Measurements from ENCODE around the gene LOC101059915. TPM values are rescaled to one million over a fixed set of nuclear protein-coding genes. Genes with fewer than 3 reads are reported as not detected.
"Not testable (repeated sequence)": the region's sequence is repeated elsewhere in the genome, so short reads cannot be mapped to it uniquely, and the experiment has no call there.

LOC101059915 gene

GRCh38 chrX:71718185-71718584 is 50.8 kb downstream of the LOC101059915 start, which contains the start of gene CXorf49:
Gene CXorf49, minus strand, starts transcription at chrX:71718285. Its CDS starts 134 bp downstream, at chrX:71718151.
- H3K9ac ChIP-seq (ENCODE audit: low read length); H3K36me3 ChIP-seq (ENCODE audit: control insufficient read depth in 1 of 2, insufficient read depth in 2 of 2, low read length in 2 of 2); H3K9me2 ChIP-seq (ENCODE audit: insufficient read depth); H3K27ac ChIP-seq (ENCODE audit: low read depth, low read length); H3K4me1 ChIP-seq (ENCODE audit: control insufficient read depth in 1 of 2, insufficient read depth in 2 of 2, low read length in 2 of 2); ATAC-seq; H3K79me2 ChIP-seq (ENCODE audit: insufficient read depth, low read length); BruUV-seq (replicated peaks); H4K20me1 ChIP-seq (ENCODE audit: insufficient read depth); H3K27me3 ChIP-seq (ENCODE audit: insufficient read depth, low read length); CTCF ChIA-PET; H3K9me3 ChIP-seq (ENCODE audit: control insufficient read depth in 1 of 2, insufficient read depth in 1 of 2, low read depth in 1 of 2, low read length in 2 of 2); intact Hi-C loops (cut with micrococcal nuclease); H3K4me2 ChIP-seq (ENCODE audit: low read length); H2AFZ ChIP-seq (ENCODE audit: low read depth, low read length, poor library complexity, severe bottlenecking); POLR2A ChIA-PET; DNase-seq (ENCODE audit: low read depth, low spot score); RAD21 ChIA-PET (ENCODE audit: low non-redundant PET in 1 of 2, low total read pairs in 2 of 2, uncharacterized antibody in 2 of 2, unreplicated experiment in 2 of 2); H3K4me3 ChIP-seq (replicated peaks in 1 of 2; ENCODE audit: low read depth in 1 of 2, low read length in 2 of 2): not testable (repeated sequence)

GRCh38 chrX:71719195-71719594 is 51.8 kb downstream of the LOC101059915 start:
- H3K79me2 ChIP-seq (ENCODE audit: insufficient read depth, low read length); H3K9me3 ChIP-seq (ENCODE audit: control insufficient read depth in 1 of 2, insufficient read depth in 1 of 2, low read depth in 1 of 2, low read length in 2 of 2); intact Hi-C loops (cut with micrococcal nuclease); ATAC-seq; H3K27ac ChIP-seq (ENCODE audit: low read depth, low read length); DNase-seq (ENCODE audit: low read depth, low spot score); H2AFZ ChIP-seq (ENCODE audit: low read depth, low read length, poor library complexity, severe bottlenecking); RAD21 ChIA-PET (ENCODE audit: low non-redundant PET in 1 of 2, low total read pairs in 2 of 2, uncharacterized antibody in 2 of 2, unreplicated experiment in 2 of 2); BruUV-seq (replicated peaks); H3K4me1 ChIP-seq (ENCODE audit: control insufficient read depth in 1 of 2, insufficient read depth in 2 of 2, low read length in 2 of 2); H3K27me3 ChIP-seq (ENCODE audit: insufficient read depth, low read length); H4K20me1 ChIP-seq (ENCODE audit: insufficient read depth); H3K9me2 ChIP-seq (ENCODE audit: insufficient read depth); H3K36me3 ChIP-seq (ENCODE audit: control insufficient read depth in 1 of 2, insufficient read depth in 2 of 2, low read length in 2 of 2); H3K4me2 ChIP-seq (ENCODE audit: low read length); H3K4me3 ChIP-seq (replicated peaks in 1 of 2; ENCODE audit: low read depth in 1 of 2, low read length in 2 of 2); H3K9ac ChIP-seq (ENCODE audit: low read length); CTCF ChIA-PET; POLR2A ChIA-PET: not testable (repeated sequence)

GRCh38 chrX:71720289-71720886 is 53.0 kb downstream of the LOC101059915 start:
- H2AFZ ChIP-seq (ENCODE audit: low read depth, low read length, poor library complexity, severe bottlenecking); CTCF ChIA-PET; H3K79me2 ChIP-seq (ENCODE audit: insufficient read depth, low read length); H3K4me3 ChIP-seq (replicated peaks in 1 of 2; ENCODE audit: low read depth in 1 of 2, low read length in 2 of 2); H4K20me1 ChIP-seq (ENCODE audit: insufficient read depth); BruUV-seq (replicated peaks); H3K9ac ChIP-seq (ENCODE audit: low read length); H3K4me1 ChIP-seq (ENCODE audit: control insufficient read depth in 1 of 2, insufficient read depth in 2 of 2, low read length in 2 of 2); POLR2A ChIA-PET; H3K27me3 ChIP-seq (ENCODE audit: insufficient read depth, low read length); H3K27ac ChIP-seq (ENCODE audit: low read depth, low read length); H3K36me3 ChIP-seq (ENCODE audit: control insufficient read depth in 1 of 2, insufficient read depth in 2 of 2, low read length in 2 of 2); H3K9me2 ChIP-seq (ENCODE audit: insufficient read depth); ATAC-seq; RAD21 ChIA-PET (ENCODE audit: low non-redundant PET in 1 of 2, low total read pairs in 2 of 2, uncharacterized antibody in 2 of 2, unreplicated experiment in 2 of 2); DNase-seq (ENCODE audit: low read depth, low spot score); H3K9me3 ChIP-seq (ENCODE audit: control insufficient read depth in 1 of 2, insufficient read depth in 1 of 2, low read depth in 1 of 2, low read length in 2 of 2); intact Hi-C loops (cut with micrococcal nuclease); H3K4me2 ChIP-seq (ENCODE audit: low read length): not testable (repeated sequence)

Other genes with a start within 250 kb of the LOC101059915 start
- gene OGT, start 134.4 kb upstream of the LOC101059915 start, total RNA-seq (2021; ENCODE audit: unreplicated experiment), result 143 TPM
- gene GCNA, start 89.1 kb upstream of the LOC101059915 start, total RNA-seq (2021; ENCODE audit: unreplicated experiment), result 0.98 TPM
- not detected for gene CXCR3, start 49.0 kb upstream of the LOC101059915 start, total RNA-seq (2021; ENCODE audit: unreplicated experiment)
- gene CXorf49, start 50.7 kb downstream of the LOC101059915 start, total RNA-seq (2021; ENCODE audit: unreplicated experiment), result not detected
- gene CXorf49B, start 95.8 kb downstream of the LOC101059915 start, total RNA-seq (2021; ENCODE audit: unreplicated experiment), result not detected
- 0.22 TPM for gene NHSL2, start 243.3 kb downstream of the LOC101059915 start, total RNA-seq (2021; ENCODE audit: unreplicated experiment)

Data from HCT116 (cell line).